T-helper 2 cell treated with Interferon-gamma antibody and Interleukin-4, amounts not matched to agents 5 μg/mL and 100 μg/mL, for 36 hours (primary cell): ENCODE measurements around the gene RYR3.

Source experiments
- DNase-seq: peaks from one replicate; pipeline ENCODE4 v3.0.0; 2021; ENCODE audit warnings: low spot score
- H3K27ac Mint-ChIP-seq: one replicate; pipeline ENCODE4 v1.8.0; 2021; ENCODE audit warnings: mild to moderate bottlenecking, mixed read lengths
- H3K27me3 Mint-ChIP-seq: one replicate; pipeline ENCODE4 v1.8.0; 2021; ENCODE audit warnings: low read depth, mixed read lengths
- H3K36me3 Mint-ChIP-seq: one replicate; pipeline ENCODE4 v1.8.0; 2021; ENCODE audit warnings: low read depth, mixed read lengths
- H3K4me1 Mint-ChIP-seq: one replicate; pipeline ENCODE4 v1.8.0; 2021; ENCODE audit warnings: low read depth, mixed read lengths
- H3K4me3 Mint-ChIP-seq: one replicate; pipeline ENCODE4 v1.8.0; 2022; ENCODE audit warnings: mild to moderate bottlenecking, moderate library complexity, mixed read lengths
- H3K9me3 Mint-ChIP-seq: one replicate; pipeline ENCODE4 v1.8.0; 2021; ENCODE audit warnings: mixed read lengths

Gene RYR3

GRCh38 chr15:33500432-33501195 lies 189.8 kb downstream of the RYR3 start:
- Mint-ChIP-seq H3K27me3 (peaks cover 3% of the 10 kb centered on the region), H3K27ac (no peak overlapping the region), H3K4me1 (no peaks in the 10 kb centered on the region), H3K36me3 (no peaks in the 10 kb centered on the region), H3K4me3 (no peak overlapping the region), H3K9me3 (no peaks in the 10 kb centered on the region)
- DNase-seq = no peak

DNA sequence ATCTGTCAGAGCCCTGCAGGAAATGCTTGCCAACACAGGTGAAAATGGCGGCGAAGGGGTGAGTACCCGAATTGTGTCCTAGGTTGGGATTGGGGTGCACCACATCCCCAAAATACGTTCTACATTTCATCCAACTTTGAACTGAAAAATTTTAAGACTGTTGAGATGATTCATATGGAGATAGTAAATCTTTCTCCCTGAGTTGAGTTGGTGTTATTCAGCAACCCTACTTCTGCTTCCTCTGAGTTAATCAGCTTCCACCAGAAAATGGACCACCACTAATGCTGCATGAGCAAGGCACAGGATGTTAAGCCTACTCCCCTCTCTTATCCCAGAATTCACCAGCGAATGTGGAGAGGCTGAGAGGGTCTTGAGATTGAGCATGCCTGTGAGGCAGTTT lies 192.9 kb downstream of the RYR3 start:
- H3K27ac Mint-ChIP-seq = no peak overlapping the region

GRCh38 chr15:33506781-33507296 lies 196.1 kb downstream of the RYR3 start:
- no peak overlapping the region for H3K27ac Mint-ChIP-seq
- H3K4me3 Mint-ChIP-seq = no peak overlapping the region
- H3K9me3 Mint-ChIP-seq = no peaks in the 10 kb centered on the region
- H3K27me3 Mint-ChIP-seq = no peaks in the 10 kb centered on the region
- H3K36me3 Mint-ChIP-seq = no peaks in the 10 kb centered on the region
- no peak for DNase-seq
- no peaks in the 10 kb centered on the region for H3K4me1 Mint-ChIP-seq

More for the DNA sequence above, 192.9 kb downstream of the RYR3 start:
- Mint-ChIP-seq H3K36me3 (no peaks in the 10 kb centered on the region), H3K9me3 (no peaks in the 10 kb centered on the region), H3K4me1 (no peaks in the 10 kb centered on the region), H3K4me3 (no peak overlapping the region), H3K27me3 (no peaks in the 10 kb centered on the region)
- DNase-seq = no peak

DNA sequence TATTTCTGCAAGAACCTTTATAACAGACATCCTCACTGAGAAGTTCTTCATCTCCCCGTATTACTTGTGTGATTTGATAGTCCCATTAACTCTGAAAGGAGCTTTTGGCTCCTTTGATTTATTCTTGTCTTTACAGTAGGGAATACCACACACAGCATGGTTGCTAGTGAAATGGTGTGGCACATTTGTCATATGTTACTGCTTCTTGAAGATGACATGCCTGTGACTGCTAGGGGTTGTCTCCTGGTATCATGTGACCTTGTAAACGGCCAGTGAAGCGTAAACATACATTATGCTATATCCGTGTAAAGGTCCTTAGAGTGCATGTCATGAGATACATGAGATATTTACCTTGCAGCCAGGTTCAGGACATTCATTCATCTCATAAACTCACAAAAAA lies 197.9 kb downstream of the RYR3 start:
- Mint-ChIP-seq H3K27me3 (no peaks in the 10 kb centered on the region), H3K36me3 (no peaks in the 10 kb centered on the region), H3K9me3 (no peaks in the 10 kb centered on the region), H3K4me1 (no peaks in the 10 kb centered on the region), H3K4me3 (no peak overlapping the region), H3K27ac (no peak overlapping the region)
- no peak for DNase-seq

DNA sequence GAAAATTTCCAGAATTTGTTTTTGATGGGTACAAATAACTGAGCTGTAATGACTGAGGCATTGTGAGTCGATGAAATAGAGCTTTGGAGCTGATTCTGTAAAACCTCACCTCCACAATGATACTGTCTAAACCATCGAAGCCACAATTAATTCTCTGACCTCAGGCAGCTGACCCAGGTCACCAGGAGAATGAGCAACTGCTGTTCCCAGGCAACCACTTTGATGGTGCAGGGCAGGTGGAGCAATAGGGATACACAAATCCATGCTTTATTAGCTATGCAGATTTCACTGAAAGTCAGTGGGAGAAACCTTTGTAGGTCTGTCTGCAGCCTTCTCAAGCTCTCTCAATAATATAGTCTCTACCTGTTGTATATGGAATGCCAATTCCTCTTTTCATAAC lies 204.4 kb downstream of the RYR3 start:
- H3K27ac Mint-ChIP-seq = no peak overlapping the region
- no peaks in the 10 kb centered on the region for H3K27me3 Mint-ChIP-seq
- H3K9me3 Mint-ChIP-seq = no peaks in the 10 kb centered on the region
- H3K36me3 Mint-ChIP-seq = no peaks in the 10 kb centered on the region
- no peaks in the 10 kb centered on the region for H3K4me1 Mint-ChIP-seq
- H3K4me3 Mint-ChIP-seq = no peak overlapping the region
- no peak for DNase-seq

GRCh38 chr15:33516563-33516962 lies 205.8 kb downstream of the RYR3 start:
- Mint-ChIP-seq H3K4me1 (no peaks in the 10 kb centered on the region), H3K4me3 (no peak overlapping the region), H3K27me3 (no peaks in the 10 kb centered on the region), H3K36me3 (no peaks in the 10 kb centered on the region), H3K9me3 (no peaks in the 10 kb centered on the region), H3K27ac (no peak overlapping the region)
- DNase-seq = no peak

GRCh38 chr15:33517944-33518343 lies 207.2 kb downstream of the RYR3 start:
- H3K36me3 Mint-ChIP-seq = no peaks in the 10 kb centered on the region
- DNase-seq = no peak
- H3K4me1 Mint-ChIP-seq = no peaks in the 10 kb centered on the region
- H3K27me3 Mint-ChIP-seq = no peaks in the 10 kb centered on the region
- no peaks in the 10 kb centered on the region for H3K9me3 Mint-ChIP-seq
- H3K27ac Mint-ChIP-seq = no peak overlapping the region
- no peak overlapping the region for H3K4me3 Mint-ChIP-seq

DNA sequence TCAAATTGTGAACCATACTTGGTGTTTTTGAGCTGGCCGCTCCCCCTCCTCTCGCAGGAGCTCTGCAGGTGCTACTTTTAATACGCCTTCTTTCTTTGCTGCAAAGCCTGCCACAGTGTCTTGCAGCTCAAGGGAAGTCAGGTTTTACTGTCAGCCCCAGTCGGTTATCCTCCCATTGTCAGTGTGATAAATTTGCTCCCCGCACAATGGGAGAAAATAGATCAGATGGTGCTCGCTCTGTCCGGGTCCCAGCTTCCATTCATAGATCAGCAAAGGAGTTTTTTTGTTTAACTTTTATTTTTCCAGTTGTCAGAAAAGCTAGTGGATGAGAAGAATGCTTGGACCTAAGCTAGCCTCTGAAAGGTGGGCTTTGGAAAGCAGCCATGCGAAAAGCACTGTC lies 207.7 kb downstream of the RYR3 start:
- H3K9me3 Mint-ChIP-seq = no peaks in the 10 kb centered on the region
- H3K27me3 Mint-ChIP-seq = no peaks in the 10 kb centered on the region
- H3K4me3 Mint-ChIP-seq = no peak overlapping the region
- H3K36me3 Mint-ChIP-seq = no peaks in the 10 kb centered on the region
- no peak overlapping the region for H3K27ac Mint-ChIP-seq
- H3K4me1 Mint-ChIP-seq = no peaks in the 10 kb centered on the region
- DNase-seq = no peak

DNA sequence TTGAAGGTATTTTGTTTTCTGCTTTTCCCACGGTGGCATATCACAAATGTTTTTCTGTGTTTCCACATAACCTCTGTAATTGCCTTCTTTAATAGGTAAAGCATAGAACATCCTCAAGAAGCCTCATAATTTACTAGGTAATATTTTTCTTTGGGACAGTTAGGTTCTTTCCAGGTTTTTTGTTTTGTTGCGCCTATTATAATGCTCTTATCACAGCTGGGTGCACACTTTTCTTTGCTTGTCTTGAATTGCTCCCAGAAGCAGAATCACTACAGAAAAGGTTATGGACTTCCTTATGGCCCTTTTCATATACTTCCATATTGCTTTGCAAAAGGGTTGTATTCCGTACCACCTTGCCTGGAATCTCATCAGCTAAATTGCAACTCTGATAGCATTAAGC lies 213.5 kb downstream of the RYR3 start:
- no peak for DNase-seq
- no peak overlapping the region for H3K4me3 Mint-ChIP-seq
- no peaks in the 10 kb centered on the region for H3K9me3 Mint-ChIP-seq
- H3K27me3 Mint-ChIP-seq = no peaks in the 10 kb centered on the region
- H3K4me1 Mint-ChIP-seq = no peaks in the 10 kb centered on the region
- no peak overlapping the region for H3K27ac Mint-ChIP-seq
- H3K36me3 Mint-ChIP-seq = no peaks in the 10 kb centered on the region

GRCh38 chr15:33526532-33526931 lies 215.8 kb downstream of the RYR3 start:
- H3K36me3 Mint-ChIP-seq = no peaks in the 10 kb centered on the region
- H3K4me3 Mint-ChIP-seq = no peak overlapping the region
- DNase-seq = no peak
- H3K27ac Mint-ChIP-seq = no peak overlapping the region
- H3K4me1 Mint-ChIP-seq = no peaks in the 10 kb centered on the region
- H3K9me3 Mint-ChIP-seq = no peaks in the 10 kb centered on the region
- no peaks in the 10 kb centered on the region for H3K27me3 Mint-ChIP-seq

- Mint-ChIP-seq H3K4me3 (no peak overlapping the region), H3K9me3 (no peaks in the 10 kb centered on the region), H3K36me3 (no peaks in the 10 kb centered on the region), H3K27ac (no peak overlapping the region), H3K4me1 (no peaks in the 10 kb centered on the region), H3K27me3 (no peaks in the 10 kb centered on the region)
- DNase-seq = no peak
Measured at GRCh38 chr15:33533197-33533596, 222.4 kb downstream of the RYR3 start.

GRCh38 chr15:33534642-33535041 lies 223.9 kb downstream of the RYR3 start:
- Mint-ChIP-seq H3K27me3 (no peaks in the 10 kb centered on the region), H3K4me3 (no peak overlapping the region), H3K36me3 (no peaks in the 10 kb centered on the region), H3K27ac (no peak overlapping the region), H3K4me1 (no peaks in the 10 kb centered on the region), H3K9me3 (no peaks in the 10 kb centered on the region)
- DNase-seq = no peak

- Mint-ChIP-seq H3K4me1 (no peaks in the 10 kb centered on the region), H3K27me3 (no peaks in the 10 kb centered on the region), H3K4me3 (no peak overlapping the region), H3K27ac (no peak overlapping the region), H3K9me3 (no peaks in the 10 kb centered on the region), H3K36me3 (no peaks in the 10 kb centered on the region)
- DNase-seq = no peak
Measured at GRCh38 chr15:33535135-33535534, 224.4 kb downstream of the RYR3 start.

GRCh38 chr15:33539825-33540573 lies 229.2 kb downstream of the RYR3 start:
- Mint-ChIP-seq H3K36me3 (no peaks in the 10 kb centered on the region), H3K27ac (no peak overlapping the region), H3K27me3 (no peaks in the 10 kb centered on the region), H3K9me3 (no peaks in the 10 kb centered on the region), H3K4me1 (no peaks in the 10 kb centered on the region), H3K4me3 (no peak overlapping the region)
- no peak for DNase-seq
